Right renal pelvis (tissue), 4 donors: ENCODE results near the gene KCNAB2. TPM values are rescaled to one million over a fixed set of nuclear protein-coding genes. Genes with fewer than 3 reads are reported as not detected.

Experiments
- DNase-seq, 4 donors: peaks; one replicate each; pipeline ENCODE4 v3.0.0-alpha.2; 2013; ENCODE audit warnings: low read depth in 4 of 4, low spot score in 3 of 4, missing footprints in 1 of 4
- polyA plus RNA-seq, 4 donors: library from polyadenylated mRNA; unstranded; fragments of 120-200 nt; gene quantifications; one replicate each; pipeline ENCODE4 v1.2.1, GENCODE V29; 2013; ENCODE audit not compliant: insufficient read length in 4 of 4

Gene KCNAB2
- polyA plus RNA-seq, 4 donors, result 3.6 to 5.6 (median 4.8) TPM

GRCh38 chr1:6124746-6125365 lies 79.2 kb downstream of the KCNAB2 start:
- DNase-seq, result no peak

- DNase-seq, result no peak
Observed at GRCh38 chr1:6125366-6125765, 79.7 kb downstream of the KCNAB2 start.

GRCh38 chr1:6126028-6126427 lies 80.3 kb downstream of the KCNAB2 start:
- no peak for DNase-seq

- DNase-seq, result no peak
Observed at GRCh38 chr1:6126521-6127067, 80.9 kb downstream of the KCNAB2 start.

- DNase-seq, result peak in 3 of 4 donors; percentile 26 to 33 (median 28)
Observed at GRCh38 chr1:6127587-6128163, 82.0 kb downstream of the KCNAB2 start.

GRCh38 chr1:6128276-6129081 lies 82.8 kb downstream of the KCNAB2 start:
- DNase-seq, result no peak

- no peak for DNase-seq
Observed at GRCh38 chr1:6129313-6129712, 83.6 kb downstream of the KCNAB2 start.

GRCh38 chr1:6130036-6130435 lies 84.3 kb downstream of the KCNAB2 start:
- no peak for DNase-seq

GRCh38 chr1:6130596-6130995 lies 84.9 kb downstream of the KCNAB2 start:
- DNase-seq, result no peak

GRCh38 chr1:6131561-6131960 lies 85.9 kb downstream of the KCNAB2 start:
- DNase-seq, result no peak

GRCh38 chr1:6133146-6133895 lies 87.6 kb downstream of the KCNAB2 start:
- DNase-seq, result no peak

GRCh38 chr1:6134206-6134605 lies 88.5 kb downstream of the KCNAB2 start:
- no peak for DNase-seq

- no peak for DNase-seq
Observed at GRCh38 chr1:6134741-6135510, 89.2 kb downstream of the KCNAB2 start.

GRCh38 chr1:6136516-6137220 lies 91.0 kb downstream of the KCNAB2 start:
- DNase-seq, result no peak

GRCh38 chr1:6137758-6138157 lies 92.1 kb downstream of the KCNAB2 start:
- DNase-seq, result no peak

GRCh38 chr1:6140413-6140812 lies 94.7 kb downstream of the KCNAB2 start:
- no peak for DNase-seq

GRCh38 chr1:6141592-6141991 lies 95.9 kb downstream of the KCNAB2 start:
- no peak for DNase-seq

- no peak for DNase-seq
Observed at GRCh38 chr1:6142036-6142621, 96.4 kb downstream of the KCNAB2 start.

GRCh38 chr1:6142734-6143133 lies 97.0 kb downstream of the KCNAB2 start:
- no peak for DNase-seq
